ACC112 (cell line): ENCODE measurements around the gene SAMD4B.

Source experiments
- H2AFZ ChIP-seq: fragments of 200-600 bp; sonication (generic); one replicate; pipeline ENCODE4 v1.6.0; 2017; ENCODE audit warnings: antibody characterized with exemption, low read length; ENCODE audit not compliant: unreplicated experiment
- H3K27ac ChIP-seq: fragments of 200-600 bp; sonication (generic); 2 replicates; pipeline ENCODE4 v1.5.1; 2014; ENCODE audit warnings: low read depth, mild to moderate bottlenecking, antibody characterized with exemption, low read length, moderate library complexity
- H3K27me3 ChIP-seq: fragments of 200-600 bp; sonication (generic); 2 replicates; pipeline ENCODE4 v1.6.1; 2014; ENCODE audit warnings: mild to moderate bottlenecking, antibody characterized with exemption, low read length, moderate library complexity, mixed read lengths; ENCODE audit not compliant: insufficient read depth
- H3K36me3 ChIP-seq: fragments of 200-600 bp; sonication (generic); 2 replicates; pipeline ENCODE4 v1.6.1; 2016; ENCODE audit warnings: mild to moderate bottlenecking, antibody characterized with exemption, low read length, moderate library complexity, mixed read lengths; ENCODE audit not compliant: insufficient read depth
- H3K4me1 ChIP-seq: fragments of 200-600 bp; sonication (generic); one replicate; pipeline ENCODE4 v1.6.1; 2016; ENCODE audit warnings: low read length, mixed read lengths; ENCODE audit not compliant: insufficient read depth, unreplicated experiment, control insufficient read depth
- H3K4me3 ChIP-seq: fragments of 200-600 bp; sonication (generic); 2 replicates; pipeline ENCODE4 v1.5.1; 2014; ENCODE audit warnings: mild to moderate bottlenecking, low read depth, low read length
- H3K79me2 ChIP-seq: fragments of 200-600 bp; sonication (generic); one replicate; pipeline ENCODE4 v1.6.0; 2016; ENCODE audit warnings: low read length; ENCODE audit not compliant: control insufficient read depth, unreplicated experiment, insufficient read depth

The SAMD4B gene

DNA sequence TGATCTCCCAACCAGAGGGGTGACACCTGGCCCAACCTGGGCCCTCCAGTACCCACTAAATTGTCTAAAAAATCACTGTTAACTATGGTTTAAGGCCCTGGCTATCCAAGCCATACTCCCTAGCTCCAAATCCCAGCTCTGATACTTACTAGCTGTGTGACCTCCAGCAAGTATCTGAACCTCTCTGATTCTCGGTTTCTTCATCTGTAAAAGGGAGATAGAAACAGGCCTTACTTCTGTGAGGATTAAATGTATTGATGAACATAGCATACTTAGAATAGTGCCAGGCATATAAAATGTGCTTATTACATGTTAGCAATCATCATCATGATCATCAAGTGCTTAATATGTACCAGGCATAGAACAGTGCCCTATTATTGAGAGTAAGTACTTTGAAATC, 26.3 kb upstream of the SAMD4B start:
- no peaks in the 10 kb centered on the region for H3K36me3 ChIP-seq
- peaks cover 5% of the 10 kb centered on the region; the same call in 1 of the 2 replicates for H3K27me3 ChIP-seq
- H3K4me3 ChIP-seq, result no peak overlapping the region
- H3K4me1 ChIP-seq, result no peaks in the 10 kb centered on the region
- H3K27ac ChIP-seq, result no peak overlapping the region
- no peaks in the 10 kb centered on the region for H3K79me2 ChIP-seq
- H2AFZ ChIP-seq, result no peak overlapping the region

- Histone ChIP-seq H3K79me2 (no peaks in the 10 kb centered on the region), H3K27me3 (peaks cover 12% of the 10 kb centered on the region; the same call in 1 of the 2 replicates), H3K27ac (no peak overlapping the region), H2AFZ (no peak overlapping the region), H3K36me3 (no peaks in the 10 kb centered on the region), H3K4me1 (no peaks in the 10 kb centered on the region), H3K4me3 (no peak overlapping the region)
Measured at GRCh38 chr19:39316627-39317321, 25.4 kb upstream of the SAMD4B start.

- Histone ChIP-seq H2AFZ (no peak overlapping the region), H3K27me3 (peaks cover 12% of the 10 kb centered on the region; the same call in 1 of the 2 replicates), H3K4me1 (no peaks in the 10 kb centered on the region), H3K27ac (no peak overlapping the region), H3K36me3 (no peaks in the 10 kb centered on the region), H3K4me3 (no peak overlapping the region), H3K79me2 (no peaks in the 10 kb centered on the region)
Measured at GRCh38 chr19:39317476-39317875, 24.7 kb upstream of the SAMD4B start.

GRCh38 chr19:39318071-39318470, 24.1 kb upstream of the SAMD4B start:
- no peak overlapping the region for H3K4me3 ChIP-seq
- no peaks in the 10 kb centered on the region for H3K79me2 ChIP-seq
- no peak overlapping the region for H3K27ac ChIP-seq
- no peak overlapping the region for H2AFZ ChIP-seq
- H3K4me1 ChIP-seq, result no peaks in the 10 kb centered on the region
- no peaks in the 10 kb centered on the region for H3K36me3 ChIP-seq
- peaks cover 12% of the 10 kb centered on the region; the same call in 1 of the 2 replicates for H3K27me3 ChIP-seq

DNA sequence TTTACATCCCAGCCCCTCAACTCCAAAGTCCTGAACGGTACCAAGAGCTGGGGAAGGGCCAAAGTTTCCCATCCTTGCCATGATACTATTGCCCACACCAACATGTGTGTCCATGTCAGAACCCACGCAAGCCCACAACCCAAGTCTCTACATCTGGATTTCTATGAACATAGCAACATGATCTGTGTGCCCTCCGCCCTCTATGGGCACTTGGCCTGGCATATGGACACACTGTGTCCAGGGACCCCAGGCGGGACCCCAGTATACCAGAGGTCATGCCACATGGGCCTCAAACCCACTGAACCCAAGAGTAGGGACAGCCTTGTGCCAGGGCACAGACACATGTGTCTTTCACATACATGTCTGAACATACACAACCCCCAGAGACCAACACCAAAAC, 23.5 kb upstream of the SAMD4B start:
- Histone ChIP-seq H3K36me3 (no peaks in the 10 kb centered on the region), H3K4me1 (no peaks in the 10 kb centered on the region), H2AFZ (no peak overlapping the region), H3K79me2 (no peaks in the 10 kb centered on the region), H3K27me3 (peaks cover 12% of the 10 kb centered on the region; the same call in 1 of the 2 replicates), H3K27ac (no peak overlapping the region), H3K4me3 (no peak overlapping the region)

GRCh38 chr19:39319098-39319891, 22.9 kb upstream of the SAMD4B start:
- Histone ChIP-seq H2AFZ (no peak overlapping the region), H3K36me3 (no peaks in the 10 kb centered on the region), H3K4me1 (no peaks in the 10 kb centered on the region), H3K79me2 (no peaks in the 10 kb centered on the region), H3K4me3 (no peak overlapping the region), H3K27ac (no peak overlapping the region), H3K27me3 (peaks cover 12% of the 10 kb centered on the region; the same call in 1 of the 2 replicates)

GRCh38 chr19:39319892-39320248, 22.4 kb upstream of the SAMD4B start:
- H2AFZ ChIP-seq, result no peak overlapping the region
- H3K27me3 ChIP-seq, result peaks cover 12% of the 10 kb centered on the region; the same call in 1 of the 2 replicates
- no peak overlapping the region for H3K27ac ChIP-seq
- no peaks in the 10 kb centered on the region for H3K79me2 ChIP-seq
- no peaks in the 10 kb centered on the region for H3K4me1 ChIP-seq
- H3K36me3 ChIP-seq, result no peaks in the 10 kb centered on the region
- H3K4me3 ChIP-seq, result peak overlapping the region; percentile 75

GRCh38 chr19:39321117-39321831, 20.9 kb upstream of the SAMD4B start:
- Histone ChIP-seq H3K4me1 (no peaks in the 10 kb centered on the region), H3K79me2 (no peaks in the 10 kb centered on the region), H2AFZ (no peak overlapping the region), H3K27me3 (peaks cover 12% of the 10 kb centered on the region; the same call in 1 of the 2 replicates), H3K36me3 (no peaks in the 10 kb centered on the region), H3K27ac (no peak overlapping the region), H3K4me3 (no peak overlapping the region)

GRCh38 chr19:39321832-39322176, 20.4 kb upstream of the SAMD4B start:
- Histone ChIP-seq H3K4me1 (no peaks in the 10 kb centered on the region), H3K4me3 (no peak overlapping the region), H3K79me2 (no peaks in the 10 kb centered on the region), H3K36me3 (no peaks in the 10 kb centered on the region), H2AFZ (no peak overlapping the region), H3K27ac (no peak overlapping the region), H3K27me3 (peaks cover 12% of the 10 kb centered on the region; the same call in 1 of the 2 replicates)

GRCh38 chr19:39324242-39324842, 17.9 kb upstream of the SAMD4B start:
- Histone ChIP-seq H3K36me3 (no peaks in the 10 kb centered on the region), H3K79me2 (no peaks in the 10 kb centered on the region), H2AFZ (no peak overlapping the region), H3K27ac (no peak overlapping the region), H3K27me3 (peaks cover 12% of the 10 kb centered on the region; the same call in 1 of the 2 replicates), H3K4me3 (no peak overlapping the region), H3K4me1 (no peaks in the 10 kb centered on the region)
